PC-3 (cell line): ENCODE results near the gene IRX4. TPM values are rescaled to one million over a fixed set of nuclear protein-coding genes. Genes with fewer than 3 reads are reported as not detected.

ENCODE experiments used
- ATAC-seq: fragments of 200-7000 bp; cut with Tn5 transposase; 2 replicates; pipeline ENCODE4 v1.9.1; 2020; ENCODE audit warnings: mild to moderate bottlenecking, moderate library complexity
- BruUV-seq: library from RNA; stranded (reverse); fragments of 400-500 nt; replicated peaks from 2 replicates; lab custom pipeline; 2021; lab: Mats Ljungman, UMichigan
- CTCF ChIA-PET: fragments of 300-600 bp; sonication (Branson Sonifier 250); formaldehyde crosslinking; loops from one replicate; lab custom pipeline; 2022; ENCODE audit warnings: antibody characterized with exemption; lab: Charles Lee
- POLR2A ChIA-PET: fragments of 300-600 bp; sonication (Branson Sonifier 250); formaldehyde crosslinking; loops from one replicate; lab custom pipeline; 2022; ENCODE audit warnings: antibody characterized with exemption; ENCODE audit not compliant: unreplicated experiment; lab: Charles Lee
- DNase-seq: peaks from one replicate; pipeline ENCODE4 v3.0.0-alpha.2; 2015
- H2AFZ ChIP-seq: fragments of 300-600 bp; sonication (generic); 2 replicates; pipeline ENCODE4 v1.6.0; 2016; ENCODE audit warnings: antibody characterized with exemption, low read length
- H3F3A ChIP-seq: fragments of 300-600 bp; sonication (generic); one replicate; pipeline ENCODE4 v1.6.0; 2017; ENCODE audit warnings: antibody characterized with exemption, low read length, control low read depth, mild to moderate bottlenecking; ENCODE audit not compliant: unreplicated experiment
- H3K27ac ChIP-seq: fragments of 300-600 bp; sonication (generic); 2 replicates; pipeline ENCODE4 v1.5.1; 2016; ENCODE audit warnings: mild to moderate bottlenecking, low read length
- H3K27me3 ChIP-seq: fragments of 300-600 bp; sonication (generic); 2 replicates; pipeline ENCODE4 v1.6.1; 2016; ENCODE audit warnings: low read length, mixed read lengths
- H3K36me3 ChIP-seq: fragments of 300-600 bp; sonication (generic); 2 replicates; pipeline ENCODE4 v1.6.1; 2016; ENCODE audit warnings: low read depth, mixed run types, low read length, mixed read lengths
- H3K4me1 ChIP-seq: fragments of 300-600 bp; sonication (generic); 2 replicates; pipeline ENCODE4 v1.5.1; 2016; ENCODE audit warnings: low read length; ENCODE audit not compliant: insufficient read depth
- H3K4me2 ChIP-seq: fragments of 300-600 bp; sonication (generic); 2 replicates; pipeline ENCODE4 v1.6.0; 2016; ENCODE audit warnings: low read length
- H3K4me3 ChIP-seq: fragments of 300-600 bp; sonication (generic); 2 replicates; pipeline ENCODE4 v1.5.1; 2016; ENCODE audit warnings: mild to moderate bottlenecking, low read length, mixed read lengths
- H3K79me2 ChIP-seq: fragments of 300-600 bp; sonication (generic); 2 replicates; pipeline ENCODE4 v1.6.1; 2017; ENCODE audit warnings: low read length, mixed read lengths
- H3K9ac ChIP-seq: fragments of 300-600 bp; sonication (generic); 2 replicates; pipeline ENCODE4 v1.6.0; 2016; ENCODE audit warnings: mild to moderate bottlenecking, low read length
- H3K9me2 ChIP-seq: fragments of 300-600 bp; sonication (generic); replicated peaks from 2 replicates; pipeline ENCODE4 v1.6.1; 2016; ENCODE audit warnings: mixed run types, low read length, mixed read lengths
- H3K9me3 ChIP-seq: fragments of 300-600 bp; sonication (generic); 2 replicates; pipeline ENCODE4 v1.6.1; 2016; ENCODE audit warnings: low read length, mixed read lengths
- H4K20me1 ChIP-seq: fragments of 300-600 bp; sonication (generic); 2 replicates; pipeline ENCODE4 v1.6.1; 2016; ENCODE audit warnings: low read length, mixed read lengths
- EZH2 ChIP-seq: fragments of 300-600 bp; sonication (generic); IDR thresholded peaks from one replicate; pipeline ENCODE4 v1.6.1; 2017; ENCODE audit warnings: antibody characterized with exemption, mild to moderate bottlenecking, low read length; ENCODE audit not compliant: unreplicated experiment
- EZH2phosphoT487 ChIP-seq: fragments of 300-600 bp; sonication (generic); IDR thresholded peaks from 2 replicates; pipeline ENCODE4 v1.6.1; 2018; ENCODE audit warnings: mild to moderate bottlenecking, antibody characterized with exemption, low read length, borderline replicate concordance
- intact Hi-C: fragments of 100-400 bp; cut with micrococcal nuclease; formaldehyde crosslinking; loops from 2 replicates; pipeline ENCODE4 v1.9.0; 2023
- total RNA-seq: library from RNA; depleted of rRNA; stranded (reverse); fragments of >200 nt; gene quantifications from 2 replicates; pipeline ENCODE4 v1.2.3, GENCODE V29; 2014
- TF ChIP-seq, protein P1 (sequence below): fragments of 300-600 bp; sonication (generic); conservative IDR thresholded peaks from 2 replicates; pipeline ENCODE4 v1.5.1; 2017; ENCODE audit warnings: antibody characterized with exemption, low read depth, mild to moderate bottlenecking, low read length

The IRX4 gene
- total RNA-seq, 1 experiment from 2014 or later: not detected

DNA sequence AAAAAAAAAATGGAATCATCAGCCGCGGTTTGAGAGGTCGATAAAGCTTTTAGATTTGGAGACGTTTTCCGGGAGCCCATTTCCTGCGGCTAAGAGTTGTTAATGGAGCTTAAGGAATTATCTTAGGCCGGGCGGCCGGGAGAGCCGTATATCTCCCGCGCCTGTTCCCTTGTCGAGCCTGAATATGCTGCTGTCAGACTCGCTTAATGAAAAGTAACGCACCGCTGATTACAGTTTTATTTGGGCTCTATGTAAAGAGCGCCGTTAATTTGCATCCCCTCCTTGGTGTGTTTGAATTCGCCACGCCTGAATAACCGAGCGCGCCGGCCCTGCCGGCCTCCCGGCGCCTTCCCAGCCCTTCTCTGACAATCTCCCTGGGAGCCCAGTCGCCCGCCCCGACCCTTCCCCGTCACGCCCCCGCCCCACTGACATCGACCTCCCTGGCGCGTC lies 7.9 kb downstream of the IRX4 start:
- Histone ChIP-seq H4K20me1 (no peaks in the 10 kb centered on the region), H3F3A (no peaks in the 10 kb centered on the region), H3K9me3 (no peaks in the 10 kb centered on the region), H3K27ac (no peak overlapping the region), H3K9ac (no peak overlapping the region), H3K79me2 (no peaks in the 10 kb centered on the region), H3K4me2 (no peak overlapping the region), H2AFZ (no peak overlapping the region), H3K4me1 (no peaks in the 10 kb centered on the region), H3K27me3 (no peaks in the 10 kb centered on the region; the same call in 1 of the 2 replicates), H3K36me3 (no peaks in the 10 kb centered on the region), H3K9me2 (no peaks in the 10 kb centered on the region), H3K4me3 (no peak overlapping the region)
- DNase-seq: no peak
- no TSS peak for BruUV-seq
- ChIA-PET CTCF (no interaction called here), POLR2A (no interaction called here)
- no peak for ATAC-seq
- TF ChIP-seq, protein P1, sequence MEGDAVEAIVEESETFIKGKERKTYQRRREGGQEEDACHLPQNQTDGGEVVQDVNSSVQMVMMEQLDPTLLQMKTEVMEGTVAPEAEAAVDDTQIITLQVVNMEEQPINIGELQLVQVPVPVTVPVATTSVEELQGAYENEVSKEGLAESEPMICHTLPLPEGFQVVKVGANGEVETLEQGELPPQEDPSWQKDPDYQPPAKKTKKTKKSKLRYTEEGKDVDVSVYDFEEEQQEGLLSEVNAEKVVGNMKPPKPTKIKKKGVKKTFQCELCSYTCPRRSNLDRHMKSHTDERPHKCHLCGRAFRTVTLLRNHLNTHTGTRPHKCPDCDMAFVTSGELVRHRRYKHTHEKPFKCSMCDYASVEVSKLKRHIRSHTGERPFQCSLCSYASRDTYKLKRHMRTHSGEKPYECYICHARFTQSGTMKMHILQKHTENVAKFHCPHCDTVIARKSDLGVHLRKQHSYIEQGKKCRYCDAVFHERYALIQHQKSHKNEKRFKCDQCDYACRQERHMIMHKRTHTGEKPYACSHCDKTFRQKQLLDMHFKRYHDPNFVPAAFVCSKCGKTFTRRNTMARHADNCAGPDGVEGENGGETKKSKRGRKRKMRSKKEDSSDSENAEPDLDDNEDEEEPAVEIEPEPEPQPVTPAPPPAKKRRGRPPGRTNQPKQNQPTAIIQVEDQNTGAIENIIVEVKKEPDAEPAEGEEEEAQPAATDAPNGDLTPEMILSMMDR: no peak
- no peak for TF ChIP-seq EZH2phosphoT487
- intact Hi-C loops: no loop called here

DNA sequence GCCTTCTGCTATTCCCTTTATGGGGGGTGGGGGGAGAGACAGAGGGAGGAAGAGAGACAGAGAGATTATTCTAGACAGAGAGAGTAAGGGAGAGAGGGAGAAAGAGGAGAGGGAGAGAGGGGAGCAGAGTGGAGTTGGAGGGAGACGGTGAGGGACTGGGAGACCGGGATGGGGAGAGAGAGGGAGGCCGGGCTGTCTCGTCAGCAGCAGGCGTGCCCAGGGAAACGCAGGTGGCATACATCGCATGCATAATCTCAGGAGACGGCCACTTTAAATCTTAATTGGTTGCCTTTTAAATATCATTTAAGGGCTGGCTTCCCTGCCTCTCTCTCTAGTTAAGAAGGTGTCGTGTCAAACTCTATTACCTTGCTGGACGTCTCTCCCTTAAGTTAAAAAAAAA lies 8.4 kb downstream of the IRX4 start:
- no peak overlapping the region for H3K4me2 ChIP-seq
- H3K9me3 ChIP-seq: no peaks in the 10 kb centered on the region
- no peaks in the 10 kb centered on the region for H3K79me2 ChIP-seq
- BruUV-seq: no TSS peak
- H3K27me3 ChIP-seq: no peaks in the 10 kb centered on the region; the same call in 1 of the 2 replicates
- no peaks in the 10 kb centered on the region for H3K36me3 ChIP-seq
- no peaks in the 10 kb centered on the region for H3F3A ChIP-seq
- ChIA-PET POLR2A (no interaction called here), CTCF (no interaction called here)
- DNase-seq: no peak
- ATAC-seq: no peak
- intact Hi-C loops: no loop called here
- no peak overlapping the region for H3K27ac ChIP-seq
- no peaks in the 10 kb centered on the region for H4K20me1 ChIP-seq
- TF ChIP-seq EZH2 (no peak), EZH2phosphoT487 (no peak)
- TF ChIP-seq, protein P1: no peak
- no peaks in the 10 kb centered on the region for H3K9me2 ChIP-seq
- no peaks in the 10 kb centered on the region for H3K4me1 ChIP-seq
- no peak overlapping the region for H3K4me3 ChIP-seq
- H2AFZ ChIP-seq: no peak overlapping the region
- no peak overlapping the region for H3K9ac ChIP-seq

DNA sequence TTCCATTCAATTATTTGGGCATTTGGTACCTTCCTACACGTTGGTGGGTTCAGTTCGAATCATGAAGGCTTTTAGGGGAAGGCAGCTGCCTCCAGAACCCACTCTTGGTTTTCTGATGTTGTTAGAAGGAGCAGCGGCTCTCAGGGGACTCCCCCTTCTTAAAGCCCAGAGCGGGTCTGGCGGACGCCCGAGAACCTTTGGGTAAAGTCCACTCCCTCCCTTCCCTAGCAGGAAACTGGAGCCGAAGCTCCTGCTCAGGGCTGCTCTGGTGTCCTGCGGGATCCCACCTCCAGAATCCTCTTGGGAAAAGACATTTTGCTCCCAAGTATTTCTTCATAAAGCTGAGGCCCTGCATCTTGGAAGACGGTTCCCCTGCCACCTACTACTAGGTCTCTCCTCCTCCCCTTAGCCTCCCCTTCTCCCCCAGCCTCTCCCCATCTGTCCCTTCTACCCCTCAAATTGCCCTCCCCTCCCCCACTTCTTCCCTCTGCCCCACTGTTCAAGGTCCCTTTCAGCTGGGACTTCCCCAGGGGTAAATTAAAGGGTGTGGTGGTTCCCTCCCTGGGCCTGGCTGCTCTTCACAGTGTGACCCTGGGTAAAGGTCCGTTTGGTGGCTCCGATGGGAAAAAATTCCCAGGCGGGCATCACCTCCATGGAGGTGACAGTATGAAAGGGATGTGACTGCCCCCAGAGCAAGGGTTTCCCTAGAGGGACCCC lies 9.3 kb downstream of the IRX4 start:
- Histone ChIP-seq H3K36me3 (no peaks in the 10 kb centered on the region), H3K27ac (no peak overlapping the region), H3K4me1 (no peaks in the 10 kb centered on the region), H3K79me2 (no peaks in the 10 kb centered on the region), H3K27me3 (no peaks in the 10 kb centered on the region; the same call in 1 of the 2 replicates), H3K9ac (no peak overlapping the region), H3F3A (no peaks in the 10 kb centered on the region), H2AFZ (no peak overlapping the region), H4K20me1 (no peaks in the 10 kb centered on the region), H3K4me2 (no peak overlapping the region), H3K9me3 (no peaks in the 10 kb centered on the region), H3K9me2 (no peaks in the 10 kb centered on the region), H3K4me3 (no peak overlapping the region)
- POLR2A ChIA-PET: no interaction called here
- BruUV-seq: no TSS peak
- CTCF ChIA-PET: no interaction called here
- intact Hi-C loops: no loop called here
- TF ChIP-seq, protein P1: no peak
- TF ChIP-seq EZH2 (no peak), EZH2phosphoT487 (no peak)
- DNase-seq (no peak), ATAC-seq (no peak)
